CD4-positive, alpha-beta T cell treated with Interleukin-4 for 4 hours (primary cell): Measurements from ENCODE around the gene DHRS11.

ENCODE experiments used
- DNase-seq: peaks from one replicate; pipeline ENCODE4 v3.0.0-alpha.2; 2020

Gene DHRS11

DNA sequence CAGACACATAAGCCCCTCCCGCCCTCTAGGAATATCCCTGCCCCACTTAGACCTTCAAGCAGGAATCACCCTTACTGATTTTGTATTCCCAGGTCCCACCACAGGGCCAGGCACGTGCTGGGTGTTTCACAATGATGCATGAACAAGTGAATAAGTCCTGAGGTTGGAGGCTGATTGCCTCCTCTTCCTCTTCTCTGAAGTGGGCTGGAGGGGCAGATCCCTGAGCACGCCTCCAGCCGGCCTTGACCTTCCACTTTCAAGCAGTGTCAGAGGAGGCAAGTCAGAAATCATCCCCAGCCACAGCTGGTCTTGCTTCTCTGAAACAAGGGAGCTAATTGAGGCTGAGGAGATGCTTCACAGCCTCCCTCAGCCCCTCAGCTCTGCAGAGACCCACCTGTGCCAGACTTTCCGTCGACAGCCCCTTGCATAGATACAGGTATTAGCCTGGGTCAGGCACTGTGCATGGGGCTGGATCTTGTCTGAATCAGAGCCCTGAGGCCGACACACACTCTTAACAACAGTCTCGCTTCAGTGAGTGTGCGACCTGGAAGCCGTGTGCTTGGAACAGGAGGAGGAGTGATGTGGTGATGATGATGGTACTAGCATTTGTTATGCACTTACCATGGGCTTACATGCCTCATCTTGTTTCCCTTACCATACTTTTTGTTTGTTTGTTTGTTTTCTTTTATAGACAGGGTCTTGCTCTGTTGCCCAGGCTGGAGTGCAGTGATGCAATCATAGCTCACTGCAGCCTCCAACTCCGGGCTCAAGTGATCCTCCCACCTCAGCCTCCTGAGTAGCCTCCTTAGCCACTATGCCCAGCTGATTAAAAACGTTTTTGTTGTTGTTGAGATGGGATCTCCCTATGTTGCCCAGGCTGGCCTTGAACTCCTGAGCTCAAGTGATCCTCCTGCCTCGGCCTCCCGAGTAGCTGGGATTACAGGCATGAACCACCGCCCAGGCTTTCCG lies 24.7 kb downstream of the DHRS11 start:
- no peak for DNase-seq

DNA sequence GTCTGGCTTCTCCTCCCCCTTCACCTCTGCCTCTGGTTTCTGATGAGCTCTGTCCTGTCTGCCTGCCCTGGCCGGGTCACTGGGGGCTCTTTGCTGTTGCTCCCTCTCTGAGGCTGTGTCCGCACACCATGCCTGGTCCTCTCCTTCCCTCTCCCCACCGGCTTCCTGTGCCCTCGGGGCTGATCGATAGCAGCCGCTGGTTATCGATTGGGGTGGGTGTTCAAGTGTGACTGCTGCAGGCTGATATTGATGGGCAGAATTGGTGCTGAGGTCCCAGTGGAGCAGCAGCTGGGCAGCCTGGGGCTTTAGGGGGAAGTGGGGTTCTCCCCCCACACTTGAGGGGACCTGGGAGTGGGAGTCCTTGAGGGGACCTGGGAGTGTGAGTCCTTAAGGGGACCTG lies 26.1 kb downstream of the DHRS11 start:
- no peak for DNase-seq

GRCh38 chr17:36623281-36623680 lies 31.6 kb downstream of the DHRS11 start:
- DNase-seq, result no peak

DNA sequence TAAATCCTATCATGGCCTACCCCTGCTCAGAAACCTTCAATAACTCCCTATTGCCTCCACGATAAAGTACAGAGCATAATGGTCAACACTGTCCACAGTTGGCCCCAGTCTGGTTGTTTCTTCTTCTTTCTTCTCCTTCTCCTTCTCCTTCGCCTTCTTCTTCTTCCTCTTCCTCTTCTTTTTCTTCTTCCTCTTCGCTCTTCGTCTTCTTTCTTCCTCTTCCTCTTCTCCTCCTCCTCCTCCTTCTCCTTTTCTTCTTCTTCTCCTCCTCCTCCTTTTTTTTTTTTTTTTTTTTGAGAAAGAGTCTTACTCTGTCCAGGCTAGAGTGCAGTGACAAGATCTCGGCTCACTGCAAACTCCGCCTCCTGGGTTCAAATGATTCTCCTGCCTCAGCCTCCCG lies 33.5 kb downstream of the DHRS11 start:
- no peak for DNase-seq

DNA sequence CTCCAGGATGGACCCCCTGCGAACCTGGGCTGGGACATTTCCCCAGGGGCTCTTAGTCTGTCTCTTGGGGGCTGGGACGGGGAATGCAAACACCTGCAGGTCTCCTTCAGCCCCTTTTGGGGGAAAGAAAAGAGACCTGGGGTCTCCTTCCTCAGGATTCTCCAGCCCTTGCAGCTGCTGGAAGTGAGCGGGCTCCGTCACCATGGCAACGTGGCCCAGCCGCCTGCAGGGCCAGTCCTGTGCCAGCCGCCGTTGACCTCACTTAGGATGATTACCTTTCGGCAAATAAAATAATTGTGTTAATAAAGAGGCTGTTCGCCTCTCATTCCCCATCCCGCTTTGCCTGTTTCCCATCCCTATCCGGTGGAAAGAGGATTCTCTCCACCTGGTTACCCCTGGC lies 35.4 kb downstream of the DHRS11 start:
- DNase-seq, result no peak

GRCh38 chr17:36628576-36628975 lies 36.9 kb downstream of the DHRS11 start:
- DNase-seq, result no peak

GRCh38 chr17:36629252-36629847 lies 37.7 kb downstream of the DHRS11 start:
- DNase-seq, result peak; percentile 69

GRCh38 chr17:36629970-36630502 lies 38.4 kb downstream of the DHRS11 start:
- no peak for DNase-seq

DNA sequence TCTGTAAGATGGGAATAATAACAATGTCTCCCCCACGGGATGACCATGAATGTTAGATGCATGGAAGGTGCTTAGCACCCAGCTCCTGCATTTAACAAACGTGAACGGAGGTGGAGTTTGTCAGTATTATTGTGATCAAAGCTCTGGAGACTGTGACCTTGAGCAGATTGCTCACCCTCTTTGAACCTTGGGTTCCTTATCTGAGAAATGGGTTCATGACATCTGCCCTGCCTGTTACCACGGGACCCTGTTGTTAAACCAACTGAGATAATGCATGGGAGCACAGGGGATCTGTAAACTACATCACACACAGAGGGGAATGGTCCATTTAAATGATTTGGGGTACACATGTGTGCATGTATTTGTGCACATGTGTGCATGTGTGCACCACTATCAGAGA lies 39.3 kb downstream of the DHRS11 start:
- DNase-seq, result no peak

- DNase-seq, result no peak
Measured at GRCh38 chr17:36632916-36633771, 41.5 kb downstream of the DHRS11 start.

DNA sequence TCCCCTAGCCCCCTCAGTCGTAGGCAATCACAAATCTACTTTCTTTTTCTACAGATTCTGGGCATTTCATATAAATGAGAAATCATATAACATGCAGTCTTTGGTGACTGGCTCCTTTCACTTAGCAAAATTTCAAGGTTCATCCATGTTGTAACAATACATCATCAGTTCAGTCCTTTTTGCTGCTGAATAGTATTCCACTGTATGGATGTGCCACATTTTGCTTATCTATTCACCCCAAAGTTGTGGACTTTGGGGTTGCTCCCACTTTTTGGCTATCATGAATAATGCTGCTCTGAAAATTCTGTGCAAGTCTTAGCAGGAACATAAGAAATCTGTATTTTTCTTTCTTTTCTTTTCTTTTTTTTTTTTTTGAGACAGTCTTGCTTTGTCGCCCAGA lies 48.7 kb downstream of the DHRS11 start:
- DNase-seq, result no peak

GRCh38 chr17:36640836-36641235 lies 49.2 kb downstream of the DHRS11 start:
- DNase-seq, result no peak

GRCh38 chr17:36641331-36641876 lies 49.7 kb downstream of the DHRS11 start:
- no peak for DNase-seq

- DNase-seq, result no peak
Measured at GRCh38 chr17:36641877-36642845, 50.5 kb downstream of the DHRS11 start.

GRCh38 chr17:36643086-36643685 lies 51.5 kb downstream of the DHRS11 start:
- DNase-seq, result no peak

GRCh38 chr17:36645422-36645821 lies 53.7 kb downstream of the DHRS11 start:
- DNase-seq, result no peak

DNA sequence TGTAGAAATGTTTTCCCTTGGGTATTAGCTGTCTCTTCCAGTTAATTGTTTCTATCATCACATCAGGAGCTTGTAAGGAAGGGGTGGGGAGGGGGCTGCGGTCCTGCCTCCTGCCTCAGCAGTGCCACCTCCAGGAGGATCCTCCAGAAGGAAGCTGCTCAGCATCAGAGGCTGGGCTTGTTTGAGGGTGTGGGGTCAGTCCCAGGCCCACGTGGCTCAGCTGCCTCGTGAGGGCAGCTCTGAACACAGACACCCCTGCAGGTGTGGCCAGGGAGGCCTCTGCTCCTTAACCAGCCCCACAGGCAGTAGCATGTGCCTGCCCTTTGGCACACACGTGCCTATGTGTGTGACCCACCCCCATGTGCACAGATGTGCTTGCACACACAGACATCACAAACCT lies 56.0 kb downstream of the DHRS11 start:
- no peak for DNase-seq

DNA sequence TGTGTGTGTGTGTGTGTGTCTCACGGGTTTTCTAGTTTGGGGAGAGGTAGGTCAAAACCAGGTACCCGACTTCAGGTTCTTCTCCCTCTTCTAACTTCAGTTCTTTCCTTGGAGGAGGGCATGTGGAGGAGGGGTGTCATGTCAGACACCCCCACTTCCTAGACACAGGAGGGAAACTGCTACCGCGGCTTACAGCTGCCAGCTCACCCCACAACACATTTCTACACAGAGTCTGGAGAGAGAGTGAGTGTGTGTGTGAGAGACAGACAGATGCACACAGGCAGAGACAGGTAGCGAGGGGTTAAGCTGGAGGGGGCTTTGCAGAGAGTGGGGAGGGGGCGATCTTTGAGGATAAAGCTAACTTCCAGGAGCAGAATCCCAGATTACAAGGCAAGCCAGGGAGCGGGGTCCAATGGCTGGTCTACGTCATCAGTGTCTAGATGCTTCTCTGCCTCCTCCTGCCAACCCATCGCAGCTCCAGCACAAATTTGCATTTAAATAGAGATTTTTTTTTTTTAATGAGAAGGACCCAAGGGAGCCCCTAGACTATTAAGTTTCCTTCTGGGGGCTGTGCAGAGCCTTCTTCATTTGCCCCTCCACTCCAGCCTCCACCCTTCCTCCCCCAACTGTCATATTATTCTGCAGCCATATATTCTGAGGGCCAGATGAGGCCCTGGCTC lies 58.6 kb downstream of the DHRS11 start:
- no peak for DNase-seq
